ENCODE measurements around the gene ARHGDIB. TPM values are rescaled to one million over a fixed set of nuclear protein-coding genes. Genes with fewer than 3 reads are reported as not detected.

Gene ARHGDIB
- total RNA-seq, 1 donor from 2014 or later, result 50.6 TPM

GRCh38 chr12:15001733-15002382 lies 40.5 kb upstream of the ARHGDIB start:
- Histone ChIP-seq H3K4me1 (peaks cover 16% of the 10 kb centered on the region), H3K9me3 (replicated peaks) (no peaks in the 10 kb centered on the region), H3K4me3 (no peak overlapping the region), H3K27me3 (ENCODE audit: low read depth) (peaks cover 11% of the 10 kb centered on the region), H3K36me3 (no peaks in the 10 kb centered on the region), H3K27ac (replicated peaks) (no peak overlapping the region)
- DNase-seq, result peak; percentile 39
- intact Hi-C loops (cut with micrococcal nuclease), result loop anchor here (5.0 kb wide), 1 partner anchor 220 kb away; the partner anchor contains the start of gene RERG
- TF ChIP-seq CTCF (IDR thresholded peaks at IDR 0.05; ENCODE audit: borderline replicate concordance), result no peak

GRCh38 chr12:15000575-15000974 lies 39.2 kb upstream of the ARHGDIB start:
- H3K4me1 ChIP-seq, result peaks cover 17% of the 10 kb centered on the region
- DNase-seq, result no peak
- H3K27ac ChIP-seq (replicated peaks), result no peak overlapping the region
- H3K4me3 ChIP-seq, result no peak overlapping the region
- no peak for TF ChIP-seq CTCF (IDR thresholded peaks at IDR 0.05; ENCODE audit: borderline replicate concordance)
- intact Hi-C loops (cut with micrococcal nuclease), result loop anchor here (5.0 kb wide), 1 partner anchor 222 kb away; the partner anchor contains the start of gene RERG
- peaks cover 3% of the 10 kb centered on the region for H3K9me3 ChIP-seq (replicated peaks)
- H3K27me3 ChIP-seq (ENCODE audit: low read depth), result peaks cover 11% of the 10 kb centered on the region
- H3K36me3 ChIP-seq, result no peaks in the 10 kb centered on the region

GRCh38 chr12:14999695-15000365 lies 38.4 kb upstream of the ARHGDIB start:
- Histone ChIP-seq H3K4me3 (no peak overlapping the region), H3K9me3 (replicated peaks) (peaks cover 3% of the 10 kb centered on the region), H3K27ac (replicated peaks) (no peak overlapping the region), H3K36me3 (no peaks in the 10 kb centered on the region), H3K27me3 (ENCODE audit: low read depth) (peaks cover 11% of the 10 kb centered on the region), H3K4me1 (peaks cover 25% of the 10 kb centered on the region)
- no peak for TF ChIP-seq CTCF (IDR thresholded peaks at IDR 0.05; ENCODE audit: borderline replicate concordance)
- intact Hi-C loops (cut with micrococcal nuclease), result loop anchor here (5.0 kb wide), 2 partner anchors 222 to 228 kb away; partner anchors contain the start of gene RERG
- DNase-seq, result no peak

- no peak for TF ChIP-seq CTCF (IDR thresholded peaks at IDR 0.05; ENCODE audit: borderline replicate concordance)
- H3K9me3 ChIP-seq (replicated peaks), result peaks cover 3% of the 10 kb centered on the region
- no peaks in the 10 kb centered on the region for H3K36me3 ChIP-seq
- H3K4me1 ChIP-seq, result peaks cover 25% of the 10 kb centered on the region
- no peak overlapping the region for H3K4me3 ChIP-seq
- intact Hi-C loops (cut with micrococcal nuclease), result loop anchor here (5.0 kb wide), 1 partner anchor 227 kb away; a partner anchor contains a TSS
- no peak for DNase-seq
- peaks cover 11% of the 10 kb centered on the region for H3K27me3 ChIP-seq (ENCODE audit: low read depth)
- no peak overlapping the region for H3K27ac ChIP-seq (replicated peaks)
Observed at GRCh38 chr12:14999021-14999694, 37.8 kb upstream of the ARHGDIB start.

- H3K27ac ChIP-seq (replicated peaks), result no peak overlapping the region
- no peak for DNase-seq
Observed at GRCh38 chr12:14997998-14998397, 36.6 kb upstream of the ARHGDIB start.

More at GRCh38 chr12:14997998-14998397, 36.6 kb upstream of the ARHGDIB start:
- H3K27me3 ChIP-seq (ENCODE audit: low read depth), result peaks cover 5% of the 10 kb centered on the region
- peaks cover 25% of the 10 kb centered on the region for H3K4me1 ChIP-seq
- intact Hi-C loops (cut with micrococcal nuclease), result loop anchor here (2.0 to 5.0 kb wide), 2 partner anchors 153 to 226 kb away; a partner anchor contains a TSS
- no peak for TF ChIP-seq CTCF (IDR thresholded peaks at IDR 0.05; ENCODE audit: borderline replicate concordance)
- peaks cover 3% of the 10 kb centered on the region for H3K9me3 ChIP-seq (replicated peaks)
- H3K4me3 ChIP-seq, result no peak overlapping the region
- H3K36me3 ChIP-seq, result no peaks in the 10 kb centered on the region
